ENCODE data around the gene CGB1.
"Not testable (repeated sequence)": the region's sequence is repeated elsewhere in the genome, so short reads cannot be mapped to it uniquely, and the experiment has no call there.

The CGB1 gene

DNA sequence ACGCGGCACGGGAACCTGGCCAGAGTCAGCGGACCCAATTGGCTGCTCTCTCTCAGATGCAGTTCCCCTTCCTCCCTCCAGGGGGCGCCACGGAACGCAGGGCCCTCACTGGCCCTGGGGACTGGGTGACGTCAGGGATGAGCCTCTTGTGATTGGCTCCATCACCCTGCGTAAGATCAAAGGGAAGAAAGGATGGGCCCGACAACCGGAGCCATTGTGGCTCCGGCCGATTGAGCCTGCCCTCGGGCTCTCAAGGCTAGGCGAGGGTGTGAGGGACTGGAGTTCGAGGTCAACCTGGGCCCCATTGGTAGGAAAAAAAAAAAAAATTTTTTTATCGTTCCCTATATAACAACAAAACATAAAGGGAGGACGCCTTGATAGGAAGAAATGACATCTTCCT is at the start of gene CGB1:
Gene CGB1 (minus strand): TSS at position 81 of the 400 bp plus-strand sequence. CDS start 184 bp downstream, outside the sequence.
- not testable (repeated sequence) for DNase-seq

DNA sequence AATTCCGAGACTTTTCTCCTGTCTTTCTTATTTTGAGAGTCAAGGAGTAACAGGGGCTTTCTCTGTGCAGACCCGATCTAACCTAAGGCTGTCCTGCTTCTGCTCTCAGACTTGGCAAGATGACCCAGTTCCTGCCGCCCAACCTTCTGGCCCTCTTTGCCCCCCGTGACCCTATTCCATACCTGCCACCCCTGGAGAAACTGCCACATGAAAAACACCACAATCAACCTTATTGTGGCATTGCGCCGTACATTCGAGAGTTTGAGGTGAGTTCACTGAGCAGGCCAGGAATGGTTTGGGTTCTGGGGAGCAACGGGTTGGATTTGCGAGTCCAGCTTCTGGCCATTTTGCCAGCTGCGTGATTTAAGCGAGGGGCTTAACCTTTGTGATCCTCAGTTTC is 49.6 kb upstream of the CGB1 start:
- DNase-seq, result no peak

DNA sequence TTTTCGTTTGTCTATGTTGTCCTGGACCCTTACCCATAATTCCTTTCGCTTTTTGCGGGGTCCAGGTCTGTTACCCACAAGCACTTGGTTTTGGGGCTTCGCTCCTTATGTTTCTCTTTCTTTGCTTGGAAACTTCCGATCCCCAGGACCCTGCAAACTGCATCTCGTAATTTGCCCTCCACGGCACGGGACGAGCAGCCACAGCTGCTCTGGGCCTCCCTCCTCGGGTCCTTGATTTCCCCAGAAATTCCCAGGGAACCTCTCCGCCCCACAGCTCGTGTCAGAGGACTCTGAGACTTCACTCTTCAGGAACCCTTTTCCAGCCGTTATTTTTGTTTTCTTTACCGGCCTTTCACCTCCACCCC is 49.2 kb upstream of the CGB1 start:
- no peak for DNase-seq

DNA sequence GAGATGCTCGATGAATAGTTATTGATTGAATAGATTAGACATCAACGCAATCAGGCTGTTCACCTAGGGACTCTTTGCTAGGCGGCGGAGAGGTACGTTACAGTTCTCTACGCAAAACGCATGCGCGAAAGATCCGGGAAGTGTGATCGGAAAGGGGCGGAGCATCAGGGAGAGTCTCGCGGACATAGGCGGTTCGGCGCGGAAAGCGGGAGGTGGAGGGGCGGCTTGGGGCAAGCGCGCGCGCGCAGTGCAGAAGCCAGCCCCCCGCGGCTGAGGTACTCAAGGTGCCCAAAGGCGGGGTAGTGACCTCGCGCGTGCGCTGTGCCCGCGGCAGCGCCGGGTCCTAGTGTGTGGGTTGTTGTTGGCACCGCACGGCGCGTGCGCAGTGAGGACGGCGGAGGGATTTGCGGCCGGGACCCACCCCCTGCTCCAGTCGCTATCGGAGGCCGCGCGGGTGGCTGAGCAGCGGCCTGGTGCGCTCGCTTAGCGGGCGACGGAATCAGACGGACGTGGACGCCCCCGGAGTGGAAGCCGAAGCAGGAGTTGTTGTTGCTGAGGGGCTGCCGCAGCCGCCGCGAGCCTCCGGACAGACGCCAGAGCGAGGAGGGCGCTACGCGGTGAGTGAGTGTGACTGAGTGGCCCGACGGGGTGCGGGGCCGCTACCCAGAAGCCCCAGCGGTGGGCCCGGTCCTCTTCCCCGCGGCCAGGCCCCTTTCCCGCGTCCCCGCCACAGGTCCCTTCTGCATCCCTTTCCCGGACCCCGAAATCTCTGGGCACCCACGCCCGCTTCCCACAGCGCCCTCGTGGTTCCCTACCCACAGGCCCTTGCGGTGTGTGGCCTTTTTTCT is 48.5 kb upstream of the CGB1 start, which contains the start of gene SNRNP70:
Gene SNRNP70 (plus strand): TSS at position 432 of the 848 bp plus-strand sequence. CDS start 964 bp downstream, outside the sequence.
- DNase-seq, result peak; percentile 98

DNA sequence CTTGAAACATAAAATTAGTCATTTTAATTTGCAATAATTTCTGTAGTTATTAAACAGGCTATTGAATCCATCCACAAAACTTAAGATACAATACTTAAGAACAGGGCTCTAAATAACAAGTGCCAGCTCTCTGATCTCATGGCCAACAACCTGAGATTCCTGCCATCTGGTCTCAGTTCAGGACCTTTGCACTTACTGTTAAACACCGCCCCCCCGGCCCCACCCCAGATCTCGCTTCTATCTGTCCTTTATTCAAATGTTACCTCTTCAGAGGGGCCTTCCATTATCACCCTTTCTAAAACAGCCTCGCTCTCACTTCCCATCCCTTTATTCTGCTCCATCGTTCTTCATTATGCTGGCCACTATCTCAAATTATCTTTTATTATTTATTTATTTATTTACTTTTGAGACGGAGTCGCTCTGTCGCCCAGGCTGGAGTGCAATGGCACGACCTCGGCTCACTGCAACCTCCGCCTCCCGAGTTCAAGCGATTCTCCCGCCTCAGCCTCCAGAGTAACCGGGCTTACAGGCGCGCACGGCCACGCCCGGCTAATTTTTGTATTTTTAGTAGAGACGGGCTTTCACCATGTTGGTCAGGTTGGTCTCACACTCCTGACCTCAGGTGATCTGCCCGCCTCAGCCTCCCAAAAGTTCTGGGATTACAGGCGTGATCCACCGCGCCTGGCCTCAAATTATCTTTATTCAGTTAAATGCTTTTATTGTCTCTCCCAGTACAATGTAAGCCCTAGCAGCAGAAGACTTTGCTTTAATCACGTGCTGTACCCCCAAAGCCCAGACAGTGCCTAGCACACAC is 47.7 kb upstream of the CGB1 start:
- no peak for DNase-seq

DNA sequence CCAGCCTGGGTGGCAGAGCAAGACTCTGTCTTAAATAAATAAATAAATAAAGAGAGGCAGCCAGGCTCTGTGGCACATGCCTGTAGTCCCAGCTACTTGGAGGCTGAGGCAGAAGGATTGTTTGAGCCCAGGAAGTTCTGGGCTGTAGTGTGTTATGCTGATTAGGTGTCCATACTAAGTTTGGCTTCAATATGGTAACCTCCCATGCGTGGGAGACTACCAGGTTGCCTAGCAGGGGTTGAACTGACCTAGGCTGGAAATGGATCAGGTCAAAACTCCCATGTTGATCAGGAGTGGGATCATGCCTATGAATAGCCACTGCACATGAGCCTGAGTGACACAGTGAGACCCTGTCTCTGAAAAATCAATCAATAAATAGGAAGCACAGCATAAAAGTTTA is 44.6 kb upstream of the CGB1 start:
- DNase-seq, result no peak

DNA sequence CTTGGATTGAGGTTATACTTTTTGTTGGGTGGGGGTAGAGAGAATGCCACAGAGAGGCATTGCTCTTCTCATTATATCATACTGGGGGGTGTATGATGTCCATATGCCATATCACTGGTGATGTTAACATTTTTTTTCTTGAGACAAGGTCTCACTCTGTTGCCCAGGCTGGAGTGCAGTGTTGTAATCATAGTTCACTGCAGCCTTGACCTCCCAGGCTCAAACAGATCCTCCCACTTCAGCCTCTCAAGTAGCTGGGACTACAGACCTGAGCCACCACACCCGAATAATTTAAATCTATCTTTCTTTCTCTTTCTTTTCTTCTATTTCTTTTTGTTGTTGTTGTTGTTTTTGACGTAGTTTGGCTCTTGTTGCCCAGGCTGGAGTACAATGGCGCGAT is 43.7 kb upstream of the CGB1 start:
- no peak for DNase-seq

DNA sequence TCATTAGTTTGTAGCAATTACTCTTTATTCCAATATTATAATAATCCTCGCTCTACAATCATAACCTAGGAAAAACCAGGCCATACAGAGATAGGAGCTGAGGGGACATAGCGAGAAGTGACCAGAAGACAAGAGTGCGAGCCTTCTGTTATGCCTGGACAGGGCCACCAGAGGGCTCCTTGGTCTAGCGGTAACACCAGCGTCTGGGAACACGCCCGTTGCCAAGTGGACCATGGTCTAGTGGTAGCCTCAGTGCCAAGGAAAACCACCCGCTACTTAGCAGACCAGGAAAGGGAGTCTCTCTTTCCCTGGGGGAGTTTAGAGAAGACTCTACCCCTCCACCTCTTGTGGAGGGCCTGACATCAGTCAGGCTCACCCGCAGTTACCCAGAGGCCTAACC is 38.2 kb upstream of the CGB1 start:
- peak; percentile 71 for DNase-seq

DNA sequence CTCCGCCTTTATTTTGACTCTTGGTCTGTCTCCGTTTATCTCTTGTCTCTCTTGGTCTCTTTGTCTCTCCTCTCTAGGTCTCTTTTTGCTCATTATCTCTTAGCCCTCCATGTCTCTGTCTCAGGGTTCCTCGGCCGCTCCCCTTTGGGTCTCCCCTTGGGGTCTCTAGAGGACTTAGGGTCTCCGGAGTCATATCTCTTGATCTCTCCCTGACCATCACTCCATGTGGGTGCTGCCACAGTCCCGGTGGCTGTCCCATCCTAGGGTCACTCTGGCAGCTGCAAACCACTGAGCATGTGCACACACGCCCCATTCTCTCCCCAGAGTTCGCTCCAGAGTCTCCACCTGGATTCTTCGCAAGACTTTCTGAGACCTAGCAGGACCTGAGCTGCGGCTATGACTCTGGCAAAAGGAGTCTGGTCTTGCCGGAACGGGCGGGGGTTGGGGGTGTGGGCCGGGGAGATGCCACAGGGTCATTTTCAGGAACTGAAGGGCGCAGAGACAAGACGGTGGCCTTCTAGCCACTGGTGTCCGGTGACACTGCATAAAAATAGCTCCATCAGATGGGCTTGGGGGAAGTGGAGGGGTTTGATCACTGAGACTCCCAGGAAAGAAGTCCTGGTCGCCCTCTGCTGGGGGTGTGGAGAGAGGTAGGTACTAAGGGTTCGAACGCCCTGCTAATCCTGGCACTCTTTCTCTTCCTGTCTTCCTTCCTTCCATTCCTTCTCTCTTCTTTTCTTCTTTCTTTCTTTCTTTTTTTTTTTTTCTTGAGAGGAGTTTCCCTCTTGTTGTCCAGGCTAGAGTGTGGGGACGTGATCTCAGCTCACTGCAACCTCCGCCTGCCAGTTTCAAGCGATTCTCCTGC is 37.1 kb upstream of the CGB1 start:
- DNase-seq, result no peak

DNA sequence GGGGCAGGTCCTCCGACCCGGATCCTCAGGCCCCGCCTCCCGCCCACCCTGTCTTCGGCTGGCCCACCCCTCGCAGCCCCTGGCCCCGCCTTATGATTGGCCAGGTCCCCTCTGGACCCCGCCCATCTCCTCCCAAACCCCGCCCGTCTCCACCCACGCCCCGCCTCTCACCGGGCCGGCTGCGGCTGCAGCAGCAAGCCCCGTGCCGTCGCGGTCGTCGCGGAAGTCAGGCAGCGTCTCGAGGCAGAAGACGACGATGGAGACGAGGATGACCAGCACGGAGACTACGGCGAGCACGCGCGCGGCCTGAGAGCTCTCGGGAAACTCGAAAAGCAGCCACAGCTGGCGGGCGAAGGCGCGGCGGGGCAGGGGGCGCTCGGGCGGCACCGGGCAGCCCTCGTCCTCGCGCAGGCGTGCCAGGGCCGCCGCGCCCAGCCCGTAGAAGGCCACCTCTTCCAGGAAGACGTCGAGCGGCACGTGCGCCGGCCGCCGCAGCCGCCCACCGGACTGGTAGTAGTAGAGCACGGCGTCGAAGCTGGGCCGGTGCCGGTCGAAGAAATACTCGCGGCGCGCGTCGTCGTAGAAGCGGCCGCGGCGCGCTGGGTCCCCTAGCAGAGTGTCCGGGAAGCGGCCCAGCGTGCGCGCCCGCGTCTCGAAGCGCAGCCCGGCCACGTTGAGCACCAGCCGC is 35.3 kb upstream of the CGB1 start:
- DNase-seq, result no peak

DNA sequence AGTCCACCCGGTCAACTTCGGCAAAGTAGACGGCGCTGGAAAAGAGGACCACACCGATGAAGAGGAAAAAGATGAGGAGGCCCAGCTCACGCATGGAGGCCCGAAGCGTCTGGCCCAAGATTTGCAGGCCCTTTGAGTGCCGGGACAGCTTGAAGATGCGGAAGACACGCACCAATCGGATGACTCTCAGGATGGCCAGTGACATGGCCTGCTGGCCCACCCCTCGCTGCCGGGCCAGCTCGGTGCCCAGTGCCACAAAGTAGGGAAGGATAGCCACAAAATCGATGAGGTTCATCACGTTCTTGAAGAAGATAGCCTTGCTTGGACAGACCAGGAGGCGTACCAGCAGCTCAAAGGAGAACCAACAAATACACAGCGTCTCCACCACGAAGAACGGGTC is 33.7 kb upstream of the CGB1 start:
- DNase-seq, result no peak

DNA sequence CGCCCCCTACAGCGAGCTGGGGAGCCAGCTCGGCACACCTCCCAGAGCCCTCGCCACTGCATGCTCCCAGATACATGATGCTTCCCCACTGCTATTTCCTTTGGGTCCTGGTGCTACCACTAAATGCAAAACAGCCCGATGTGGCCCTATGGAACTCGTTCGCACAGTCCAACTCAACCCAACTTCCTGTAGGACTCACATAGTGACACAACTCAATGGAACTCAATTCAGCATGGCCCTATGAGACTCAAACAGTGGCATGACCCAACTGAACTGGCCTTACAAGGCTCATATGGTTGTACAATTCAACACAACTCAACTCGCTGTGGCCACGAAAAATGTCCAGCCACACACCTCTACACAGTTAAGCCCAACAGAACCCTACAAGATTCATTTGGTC is 32.3 kb upstream of the CGB1 start:
- no peak for DNase-seq

DNA sequence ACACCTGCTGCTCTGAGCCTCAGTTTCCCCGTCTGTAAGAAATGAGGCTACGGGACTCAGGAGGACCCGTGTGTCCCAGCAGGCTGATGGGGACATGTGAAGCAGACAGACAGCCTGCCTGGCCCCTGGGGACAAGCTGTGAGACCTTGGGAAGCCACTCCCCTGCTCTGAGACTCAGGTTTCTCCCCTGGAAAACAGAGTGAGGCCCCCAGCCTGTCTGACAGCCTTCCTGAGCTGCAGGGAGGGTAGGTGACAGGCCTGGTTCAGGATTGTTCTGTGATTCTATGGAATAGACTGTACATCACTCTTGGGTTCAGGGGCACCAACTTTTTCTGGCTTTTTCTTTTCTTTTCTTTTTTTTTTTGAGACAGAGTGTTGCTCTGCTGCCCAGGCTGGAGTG is 30.9 kb upstream of the CGB1 start:
- no peak for DNase-seq

DNA sequence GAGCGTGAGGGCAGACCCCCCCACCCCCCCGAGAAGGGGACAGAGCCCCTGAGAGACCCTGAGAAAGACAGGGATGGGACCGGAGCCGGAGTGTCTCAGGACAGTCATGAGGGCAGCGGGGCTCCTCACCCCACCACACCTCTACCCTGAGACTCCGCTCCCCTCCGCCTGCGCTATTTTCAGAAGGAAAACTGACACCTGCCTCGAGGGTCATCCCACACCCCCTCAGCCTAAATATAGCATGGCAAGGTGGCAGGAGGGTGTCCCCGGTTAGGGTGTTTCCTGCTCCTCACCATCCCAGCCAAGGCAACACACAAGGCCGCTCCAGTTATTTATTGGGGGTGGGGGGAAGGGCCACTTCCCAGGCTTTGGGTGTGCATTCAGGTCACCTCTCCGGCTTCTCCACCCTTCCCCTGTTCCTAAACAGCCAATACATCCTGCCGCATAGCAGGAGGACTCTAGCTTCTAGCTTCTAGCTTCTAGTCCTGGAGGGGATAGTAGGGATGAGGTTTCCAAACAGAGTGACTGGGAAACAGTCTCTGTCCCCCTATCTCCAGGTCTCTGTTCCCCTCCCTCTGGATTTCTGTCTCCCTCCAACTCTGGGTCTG is 29.3 kb upstream of the CGB1 start:
- DNase-seq, result no peak

DNA sequence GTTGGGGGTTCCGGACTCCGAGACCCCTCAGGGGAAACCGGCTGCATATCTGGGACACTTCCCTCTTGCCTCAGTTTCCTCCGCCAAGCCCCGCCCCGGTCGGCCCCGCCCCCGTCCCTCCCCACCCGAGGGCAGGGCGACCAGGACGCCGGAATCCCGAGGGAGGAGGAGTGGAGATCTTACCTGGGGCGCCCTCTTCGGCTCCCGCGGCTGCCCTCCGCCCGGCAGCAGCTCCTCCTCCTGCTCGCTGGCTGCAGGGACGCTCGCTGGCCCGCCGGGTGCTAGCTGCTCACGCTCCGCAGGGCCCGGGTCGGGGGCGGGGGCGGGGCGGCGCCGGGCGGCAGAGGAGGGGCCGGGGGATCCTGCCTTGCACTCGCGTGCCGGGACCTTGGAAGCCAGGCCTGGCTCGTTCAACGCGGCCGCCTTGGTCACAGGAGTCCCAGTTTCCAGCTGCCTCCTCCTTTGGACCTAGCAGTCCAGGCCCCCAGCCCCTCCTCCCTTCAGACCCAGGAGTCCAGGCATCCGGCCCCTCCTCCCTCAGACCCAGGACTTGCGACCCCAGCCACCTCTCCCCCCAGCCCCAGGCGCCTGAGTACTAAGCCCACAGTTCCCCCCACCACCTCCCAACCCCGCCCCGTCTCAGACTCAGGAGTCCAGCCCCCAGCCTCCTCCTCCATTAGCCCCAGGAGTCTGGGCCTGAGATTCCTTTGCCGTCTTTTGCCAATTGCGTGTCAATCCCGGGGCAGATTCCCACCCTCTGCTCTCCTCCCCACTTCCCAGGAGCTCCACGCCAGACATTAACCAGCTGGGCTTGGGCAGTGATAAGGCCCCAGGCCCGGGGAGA is 28.3 kb upstream of the CGB1 start, which contains the start of gene NTF4:
Gene NTF4 (minus strand): TSS at position 51 of the 844 bp plus-strand sequence. CDS start 2,821 bp downstream, outside the sequence.
- no peak for DNase-seq

DNA sequence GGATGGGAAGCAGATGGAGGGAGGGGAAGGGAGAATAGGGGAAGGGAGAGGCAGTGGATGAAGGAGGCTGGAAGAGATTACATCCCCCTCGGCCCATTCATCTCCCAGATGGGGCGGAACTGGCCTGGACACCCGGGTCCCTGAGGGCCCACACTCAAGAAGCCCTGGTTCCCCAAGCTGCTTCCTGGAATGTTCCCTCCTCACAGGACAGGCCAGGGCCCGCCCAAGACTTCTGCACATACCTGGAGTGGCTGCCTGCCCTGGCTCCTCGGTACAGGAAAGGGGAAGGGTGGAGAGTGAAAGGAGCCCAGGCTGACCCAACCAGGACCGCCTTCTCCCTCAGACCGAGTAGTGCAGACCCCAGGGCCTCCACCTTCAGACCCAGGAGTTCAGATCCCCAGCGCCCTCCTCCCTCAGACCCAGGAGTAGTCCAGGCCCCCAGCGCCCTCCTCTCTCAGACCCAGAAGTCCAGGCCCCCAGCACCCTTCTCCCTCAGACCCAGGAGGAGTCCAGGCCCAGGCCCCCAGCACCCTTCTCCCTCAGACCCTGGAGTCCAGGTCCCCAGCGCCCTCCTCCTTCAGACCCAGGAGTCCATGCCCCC is 27.4 kb upstream of the CGB1 start:
- DNase-seq, result no peak

DNA sequence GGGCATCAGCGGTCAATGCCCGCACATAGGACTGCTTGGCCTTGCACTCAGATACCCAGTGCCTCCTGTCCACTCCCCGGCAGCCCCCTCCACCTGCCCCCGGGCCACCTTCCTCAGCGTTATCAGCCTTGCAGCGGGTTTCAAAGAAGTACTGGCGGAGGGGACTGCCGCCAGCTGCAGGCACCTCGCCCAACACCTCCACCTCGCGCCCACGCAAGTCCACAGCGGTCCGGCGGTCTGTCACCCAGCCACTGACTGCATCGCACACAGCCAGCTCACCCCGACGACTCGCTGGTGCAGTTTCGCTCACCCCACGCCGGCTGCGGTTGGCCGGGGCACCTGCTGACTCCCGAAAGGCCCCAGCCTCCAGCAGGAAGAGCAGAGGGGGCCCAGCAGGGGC is 24.8 kb upstream of the CGB1 start:
- DNase-seq, result no peak

DNA sequence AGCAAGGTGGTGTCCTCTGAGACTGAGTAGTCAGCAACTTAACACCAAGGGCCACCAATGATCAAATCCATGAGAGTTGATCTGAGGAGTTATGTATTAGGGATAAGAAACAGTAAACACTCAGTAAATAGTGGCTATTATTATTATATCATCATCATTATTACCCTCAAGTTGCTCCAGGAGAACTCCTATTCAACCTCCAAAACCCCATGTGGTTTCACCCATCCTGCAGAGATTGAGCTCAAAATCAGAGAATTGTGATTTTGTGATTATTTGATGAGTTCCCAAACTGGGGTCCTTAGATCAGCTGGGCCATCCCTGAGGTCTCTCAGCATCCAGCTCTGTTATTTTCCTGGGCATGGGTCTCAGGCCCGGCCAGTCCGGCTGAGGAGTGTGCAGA is 24.3 kb upstream of the CGB1 start:
- no peak for DNase-seq

DNA sequence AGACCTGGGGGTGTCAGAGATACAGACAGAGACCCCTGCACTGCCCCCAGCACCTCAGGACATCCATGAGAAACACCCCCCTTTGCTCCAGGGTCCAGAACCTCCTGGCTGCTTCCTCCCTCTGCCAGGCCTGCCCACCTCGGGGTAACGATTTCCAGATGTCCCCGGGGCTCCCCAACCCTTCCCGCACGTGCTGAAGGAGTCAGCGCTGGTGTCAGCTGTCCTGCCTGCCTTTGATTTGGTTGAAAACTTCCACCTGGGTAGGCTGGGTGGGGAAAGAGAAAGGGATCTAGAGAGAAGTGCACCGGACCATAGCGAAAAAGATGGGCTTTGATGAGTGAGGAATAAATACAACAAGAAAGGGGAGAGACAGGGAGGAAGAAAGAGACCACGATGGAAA is 22.4 kb upstream of the CGB1 start:
- DNase-seq, result no peak

DNA sequence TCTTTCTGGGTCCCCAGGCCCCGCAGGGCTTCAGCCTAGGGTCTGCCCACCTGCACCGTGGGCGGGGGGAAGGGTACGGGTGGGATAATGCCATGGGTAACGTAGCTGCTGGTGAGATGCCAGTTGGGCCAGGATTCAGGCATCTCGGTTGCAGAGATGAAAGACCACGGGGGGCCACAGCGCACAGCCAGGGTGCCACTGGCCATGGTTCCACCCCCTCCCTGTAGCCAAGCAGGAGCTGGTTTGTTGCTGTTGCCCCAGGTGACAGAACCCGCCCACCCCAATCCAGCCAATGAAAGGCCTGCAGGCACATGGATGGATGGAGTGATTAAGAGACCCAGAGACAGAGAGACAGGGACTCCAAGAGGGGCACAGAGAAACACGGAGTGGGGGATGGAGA is 21.9 kb upstream of the CGB1 start:
- no peak for DNase-seq
